GM21515 (cell line): ENCODE data around the gene COL4A2.
A peak's percentile ranks its signal among the peaks of the same experiment; 100 is the strongest.

ENCODE experiments used
- ATAC-seq: cut with Tn5 transposase; IDR thresholded peaks from one replicate; pipeline ENCODE4 v1.9.1; 2021; ENCODE audit not compliant: unreplicated experiment

Gene COL4A2

DNA sequence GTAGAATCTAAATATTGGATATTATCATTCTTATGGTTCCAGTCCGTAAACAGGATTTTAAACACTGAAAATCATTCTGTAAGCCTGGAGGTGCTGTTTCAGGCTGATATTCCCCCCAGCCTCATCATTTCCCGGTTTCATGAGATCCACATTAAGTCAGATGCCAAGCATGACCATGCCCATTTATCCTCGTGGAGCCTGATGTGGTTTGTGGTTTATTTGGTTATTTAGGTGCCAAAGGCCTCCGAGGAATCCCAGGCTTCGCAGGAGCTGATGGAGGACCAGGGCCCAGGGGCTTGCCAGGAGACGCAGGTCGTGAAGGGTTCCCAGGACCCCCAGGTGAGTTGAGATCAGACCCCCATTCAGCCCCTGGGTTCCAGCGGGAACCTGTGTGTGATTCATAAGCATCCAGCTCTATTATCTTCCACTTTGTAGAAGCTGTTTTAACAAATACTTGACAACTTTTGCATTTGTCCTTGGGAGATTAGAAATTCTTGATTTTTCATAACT lies 162.0 kb downstream of the COL4A2 start:
- ATAC-seq = no peak

DNA sequence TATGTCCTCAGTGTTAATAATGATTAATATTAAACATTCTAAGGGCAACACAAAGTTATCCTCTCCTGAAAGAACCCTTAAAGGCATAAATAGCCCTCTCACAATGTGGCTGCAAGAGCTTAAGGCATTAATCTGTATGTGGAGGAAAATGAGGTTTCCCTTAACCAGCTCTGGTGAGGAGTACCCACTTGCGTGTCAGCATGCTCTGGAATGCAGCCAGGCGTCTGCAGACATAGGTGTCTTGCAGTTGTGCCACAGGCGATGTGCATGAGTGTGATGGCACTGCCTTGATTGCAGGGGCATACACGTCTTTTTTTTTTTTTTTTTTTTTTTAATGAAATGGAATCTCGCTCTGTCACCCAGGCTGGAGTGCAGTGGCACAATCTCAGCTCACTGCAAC lies 162.5 kb downstream of the COL4A2 start:
- ATAC-seq = no peak

DNA sequence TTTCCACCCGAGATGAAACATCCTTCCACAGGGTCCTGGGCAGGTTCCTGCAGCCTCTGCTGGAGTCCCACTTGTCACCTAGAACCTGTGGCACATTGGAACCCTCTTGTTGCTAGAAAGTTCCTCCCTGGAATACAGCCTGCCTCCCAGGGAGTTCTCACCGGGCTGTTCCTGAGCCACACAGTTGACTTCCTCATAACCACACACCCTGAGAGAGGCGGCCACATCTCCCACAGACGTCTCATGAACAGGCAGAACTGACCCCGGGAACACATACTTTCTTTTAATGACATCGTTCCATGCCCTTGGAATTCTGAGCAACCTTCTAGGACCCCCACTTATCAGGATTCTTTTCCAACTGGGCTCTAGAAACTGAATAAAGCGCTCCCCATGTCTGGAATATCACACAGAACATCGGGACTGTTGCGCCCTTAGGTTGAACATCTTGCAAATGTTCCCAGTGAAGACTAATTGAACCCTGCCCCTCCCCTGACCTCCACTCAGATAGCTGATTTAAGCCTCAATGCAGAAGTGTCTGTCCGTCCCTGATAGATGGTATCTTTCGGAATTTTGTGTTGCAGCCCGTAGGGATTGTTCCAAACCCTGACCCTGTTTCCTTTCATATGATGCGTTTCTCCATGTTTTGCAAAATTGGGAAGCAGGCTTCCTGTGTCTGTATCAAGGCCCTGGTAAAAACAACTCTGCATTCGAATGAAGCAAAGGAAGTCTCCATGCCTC lies 163.4 kb downstream of the COL4A2 start:
- ATAC-seq = no peak

DNA sequence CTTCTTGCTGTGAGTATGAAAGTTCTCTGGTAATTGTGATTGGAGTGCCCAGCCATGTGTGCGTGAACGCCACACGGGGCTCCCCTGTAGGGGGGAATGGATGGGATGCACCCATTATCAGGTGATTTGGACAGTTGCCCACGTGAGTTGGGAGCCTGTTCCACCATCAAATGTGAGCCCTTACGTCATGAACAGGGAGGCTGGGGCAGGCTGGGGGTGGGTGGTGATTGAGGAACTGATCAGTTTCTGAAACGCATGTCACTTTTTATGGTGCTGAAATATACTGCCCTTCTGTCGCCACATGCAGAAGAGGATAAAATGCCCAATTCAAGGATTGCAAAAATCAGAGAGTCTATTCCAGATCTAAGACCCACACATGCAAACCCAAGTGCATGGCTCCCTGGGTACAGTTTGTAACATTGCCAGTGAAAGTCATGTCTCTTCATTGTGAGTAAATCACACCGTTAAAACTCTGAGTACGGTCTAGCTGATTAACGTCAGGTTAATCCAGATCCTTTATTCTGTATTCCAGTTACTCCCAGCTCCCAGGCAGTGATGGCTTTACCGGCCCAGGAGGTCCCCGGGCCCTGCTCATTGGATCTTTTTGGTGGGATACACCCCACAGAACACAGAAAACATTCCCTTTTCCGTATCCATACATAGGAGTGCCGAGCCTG lies 164.2 kb downstream of the COL4A2 start:
- peak; percentile 48 for ATAC-seq

DNA sequence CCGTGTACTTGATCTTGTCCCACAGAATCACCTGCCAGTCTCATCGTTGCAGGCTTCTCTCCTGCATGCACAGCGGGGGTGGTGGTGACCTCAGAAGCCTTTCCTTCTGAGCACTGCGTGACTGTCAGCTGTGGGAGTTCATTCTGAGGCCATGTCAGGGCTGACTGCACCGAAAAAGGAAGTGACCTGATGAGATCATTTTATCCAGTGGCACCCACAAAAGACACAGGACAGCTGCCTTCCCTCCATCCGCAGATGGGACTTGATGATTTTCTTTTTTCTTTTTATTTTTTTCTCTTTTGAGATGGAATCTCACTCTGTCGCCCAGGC lies 164.7 kb downstream of the COL4A2 start:
- peak; percentile 91 for ATAC-seq

DNA sequence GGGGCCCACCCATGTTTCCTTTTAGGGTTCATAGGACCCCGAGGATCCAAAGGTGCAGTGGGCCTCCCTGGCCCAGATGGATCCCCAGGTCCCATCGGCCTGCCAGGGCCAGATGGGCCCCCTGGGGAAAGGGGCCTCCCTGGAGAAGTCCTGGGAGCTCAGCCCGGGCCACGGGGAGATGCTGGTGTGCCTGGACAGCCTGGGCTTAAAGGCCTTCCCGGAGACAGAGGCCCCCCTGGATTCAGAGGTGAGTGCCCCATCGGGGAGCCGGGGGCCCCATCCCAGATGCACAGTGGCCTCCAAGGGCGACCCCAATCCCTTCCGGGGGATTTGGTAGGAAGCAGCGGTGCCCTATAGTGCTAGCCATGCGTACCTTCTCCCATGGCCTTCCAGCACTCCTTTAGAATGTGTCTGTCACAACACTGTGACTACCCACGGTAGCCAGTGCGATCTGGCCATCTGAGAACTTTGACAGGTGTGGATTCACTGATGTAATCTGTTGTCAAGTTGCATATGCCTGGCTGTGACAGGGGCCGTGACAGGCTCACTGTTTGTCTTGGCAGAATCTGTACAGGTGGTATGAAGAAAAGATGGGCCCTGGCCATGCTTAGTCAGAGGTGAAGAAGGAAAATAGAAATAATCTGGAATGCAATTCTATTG lies 165.9 kb downstream of the COL4A2 start:
- ATAC-seq = no peak

DNA sequence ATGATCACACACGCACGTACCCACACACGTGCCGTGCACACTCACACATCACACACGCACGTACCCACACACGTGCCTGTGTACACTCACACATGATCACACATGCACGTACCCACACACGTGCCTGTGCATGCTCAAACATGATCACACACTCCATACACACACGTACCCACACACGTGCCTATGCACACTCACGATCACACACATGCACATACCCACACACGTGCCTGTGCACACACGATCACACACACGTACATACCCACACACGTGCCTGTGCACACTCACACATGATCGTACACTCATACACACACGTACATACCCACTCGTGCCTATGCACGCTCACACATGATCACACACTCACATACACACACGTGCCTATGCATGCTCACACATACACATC lies 167.6 kb downstream of the COL4A2 start:
- ATAC-seq = no peak

DNA sequence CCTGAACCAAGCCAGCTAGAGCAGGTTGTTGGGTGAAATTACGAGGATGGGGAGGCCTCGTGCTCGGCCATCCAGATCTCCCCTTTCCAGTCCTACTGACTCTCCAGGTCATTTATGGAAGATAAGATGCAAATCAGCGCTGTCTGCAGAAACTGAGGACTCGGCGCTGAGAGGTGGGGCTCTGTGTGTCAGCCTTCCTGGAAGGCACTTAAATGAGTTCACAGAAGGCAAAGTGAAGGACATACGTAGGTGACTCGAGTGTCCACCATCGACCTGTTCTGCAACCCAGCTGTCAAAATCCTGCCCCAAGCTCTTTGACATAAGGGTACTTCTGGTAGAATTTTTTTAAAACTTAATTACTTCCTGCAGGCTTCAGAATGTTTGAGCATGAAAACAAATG lies 168.0 kb downstream of the COL4A2 start:
- no peak for ATAC-seq

DNA sequence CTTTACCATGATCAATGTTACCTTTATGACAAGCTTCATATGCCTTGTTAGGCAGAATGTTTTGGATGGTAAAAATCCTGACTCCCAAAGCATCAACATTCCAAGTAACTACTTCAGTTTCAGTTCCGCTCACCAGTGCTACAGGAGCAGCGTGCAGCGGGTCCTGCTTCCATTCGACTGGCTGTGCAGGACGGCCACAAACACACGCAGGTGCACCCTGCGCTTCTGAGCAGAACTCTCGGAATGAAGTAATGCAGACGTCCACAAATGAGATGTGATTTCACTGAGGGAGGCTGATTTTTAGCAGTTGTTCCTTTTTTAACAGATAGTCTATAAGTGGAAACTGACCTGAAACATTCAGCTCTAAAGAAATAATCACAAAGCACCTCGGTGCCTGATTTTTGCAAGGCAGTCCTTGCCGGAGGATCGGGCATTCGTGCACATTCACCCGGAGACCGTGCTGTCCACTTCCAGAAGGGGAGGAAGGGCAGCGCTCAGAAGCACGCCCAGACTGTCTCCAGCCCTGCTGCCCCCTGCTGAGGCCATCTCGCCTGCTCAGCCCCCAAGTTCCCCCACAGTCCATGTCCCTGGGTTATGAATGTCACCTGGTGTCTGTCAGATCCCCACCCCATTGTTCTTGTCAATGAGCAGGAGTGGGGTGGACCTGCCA lies 168.6 kb downstream of the COL4A2 start:
- peak; percentile 50 for ATAC-seq

DNA sequence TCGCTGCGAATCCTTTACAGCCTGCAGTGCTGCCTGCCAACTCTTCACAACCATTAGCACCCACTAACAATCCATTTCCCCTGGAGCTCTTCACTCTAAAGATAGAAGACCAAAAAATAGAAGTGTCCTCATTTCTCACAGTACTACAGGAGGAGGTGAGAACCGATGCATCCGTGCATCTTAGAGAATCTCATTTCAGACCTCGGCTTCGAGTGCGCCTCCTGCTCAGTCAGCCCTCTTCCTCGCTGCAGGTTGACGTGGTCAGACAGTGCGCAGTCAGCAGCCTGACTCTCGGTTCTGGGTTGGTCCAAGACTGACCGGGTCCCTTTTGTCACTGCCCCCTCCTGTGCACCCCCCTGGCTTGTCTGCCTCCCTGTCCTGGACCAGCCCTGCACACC lies 169.1 kb downstream of the COL4A2 start:
- ATAC-seq = no peak

DNA sequence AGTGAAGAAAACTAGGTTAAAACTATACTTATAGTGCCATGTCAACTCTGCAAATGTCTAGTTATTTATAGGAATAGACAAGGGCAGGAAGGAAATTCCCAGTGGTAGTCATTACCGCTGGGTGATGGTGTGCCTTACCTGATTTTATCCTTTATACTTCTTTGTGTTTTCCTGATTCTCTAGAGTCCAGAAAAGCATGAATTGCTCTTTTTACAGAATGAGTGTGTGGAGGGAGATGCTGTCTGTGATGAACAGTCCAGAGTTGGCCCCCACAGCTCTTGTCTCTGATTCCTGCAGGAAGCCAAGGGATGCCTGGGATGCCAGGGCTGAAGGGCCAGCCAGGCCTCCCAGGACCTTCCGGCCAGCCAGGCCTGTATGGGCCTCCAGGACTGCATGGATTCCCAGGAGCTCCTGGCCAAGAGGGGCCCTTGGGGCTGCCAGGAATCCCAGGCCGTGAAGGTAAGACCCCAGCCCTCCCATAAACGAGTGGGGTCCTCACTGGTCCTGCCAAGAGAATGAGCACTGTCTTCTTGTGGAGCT lies 170.7 kb downstream of the COL4A2 start:
- ATAC-seq = no peak

DNA sequence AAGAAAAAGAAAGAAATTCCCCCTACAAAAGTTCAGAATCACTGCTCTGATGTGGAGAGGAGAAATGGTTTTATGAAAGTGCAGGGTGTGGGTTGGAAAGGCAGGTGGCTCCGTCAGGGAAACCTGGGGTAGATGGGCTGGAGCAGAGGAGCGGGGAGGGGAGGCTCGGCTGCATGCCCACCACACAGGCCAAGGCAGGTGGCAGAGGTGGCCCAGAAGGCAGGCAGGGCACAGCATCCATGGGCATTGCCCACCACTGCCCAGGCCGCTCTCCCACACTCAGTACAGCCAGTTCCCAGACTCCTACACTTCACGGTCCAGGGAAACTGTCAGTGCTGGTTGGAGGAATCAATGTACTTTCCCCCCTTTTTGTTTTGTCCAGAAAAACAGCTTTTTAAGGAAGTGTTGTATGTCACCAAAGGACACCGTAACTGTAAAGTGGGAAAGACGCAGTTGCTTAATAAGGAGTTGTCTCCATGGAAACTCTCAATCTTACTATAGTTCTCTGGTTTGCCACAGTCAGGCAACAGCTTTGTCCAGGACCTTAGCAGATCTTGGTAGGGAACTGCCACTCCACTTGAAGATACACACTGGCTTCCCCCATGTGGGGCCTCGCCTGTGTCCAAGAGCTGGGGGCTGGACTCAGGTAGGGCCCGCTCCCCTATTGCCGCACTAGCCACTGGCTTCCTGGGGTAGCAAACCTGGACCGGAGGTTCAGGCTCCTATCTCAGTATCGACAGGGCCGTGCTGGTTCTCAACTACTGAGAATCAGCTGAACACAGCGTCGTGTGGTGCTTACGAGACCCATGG lies 171.5 kb downstream of the COL4A2 start:
- no peak for ATAC-seq

DNA sequence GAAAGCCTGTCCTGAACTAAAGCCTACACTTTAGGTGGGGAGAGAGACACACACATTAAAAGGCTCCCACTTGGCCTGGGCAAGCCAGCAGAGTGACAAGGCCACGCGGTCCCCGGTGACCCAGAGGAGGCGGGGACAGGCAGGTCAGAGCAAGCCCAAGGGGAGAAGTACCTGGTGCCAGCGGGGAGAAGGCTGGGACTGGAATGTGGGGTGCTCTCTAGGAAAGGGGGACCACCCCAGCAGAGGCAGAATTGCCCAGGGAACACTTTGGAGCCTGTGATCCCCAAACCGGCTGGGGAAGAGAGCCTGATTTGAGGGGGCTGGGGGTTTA lies 172.1 kb downstream of the COL4A2 start:
- ATAC-seq = no peak

DNA sequence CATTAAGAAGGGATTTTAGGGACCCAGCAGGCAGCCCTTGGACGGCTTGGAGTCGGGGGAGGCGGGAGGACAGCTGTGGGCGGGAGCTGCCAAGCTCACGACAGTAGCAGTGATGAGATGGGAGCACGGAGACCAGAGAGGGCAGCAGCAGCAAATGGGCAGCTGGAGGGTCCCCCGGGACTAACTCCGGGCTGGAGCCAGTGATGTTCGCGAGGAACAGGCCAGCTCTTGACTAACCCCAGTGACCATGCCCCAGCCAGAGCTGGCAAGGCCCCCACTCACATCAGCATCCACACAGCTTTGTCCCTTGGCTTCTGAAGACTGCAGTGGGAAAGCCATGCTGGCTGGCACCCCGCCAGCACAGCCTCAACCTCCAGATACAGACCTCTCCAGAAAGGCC lies 172.6 kb downstream of the COL4A2 start:
- ATAC-seq = no peak

DNA sequence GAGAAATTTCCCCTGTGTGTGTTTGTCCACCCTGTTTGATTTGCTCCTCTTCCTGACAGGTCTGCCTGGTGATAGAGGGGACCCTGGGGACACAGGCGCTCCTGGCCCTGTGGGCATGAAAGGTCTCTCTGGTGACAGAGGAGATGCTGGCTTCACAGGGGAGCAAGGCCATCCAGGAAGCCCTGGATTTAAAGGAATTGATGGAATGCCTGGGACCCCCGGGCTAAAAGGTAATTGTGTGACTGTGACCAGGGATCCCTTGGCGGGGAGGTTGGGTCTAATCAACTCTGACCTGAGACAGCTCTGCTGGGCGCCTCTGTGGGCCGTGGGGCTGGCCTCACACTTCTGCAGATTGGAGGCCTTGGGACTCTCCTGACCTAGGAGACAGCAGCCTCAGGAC lies 173.1 kb downstream of the COL4A2 start:
- no peak for ATAC-seq

DNA sequence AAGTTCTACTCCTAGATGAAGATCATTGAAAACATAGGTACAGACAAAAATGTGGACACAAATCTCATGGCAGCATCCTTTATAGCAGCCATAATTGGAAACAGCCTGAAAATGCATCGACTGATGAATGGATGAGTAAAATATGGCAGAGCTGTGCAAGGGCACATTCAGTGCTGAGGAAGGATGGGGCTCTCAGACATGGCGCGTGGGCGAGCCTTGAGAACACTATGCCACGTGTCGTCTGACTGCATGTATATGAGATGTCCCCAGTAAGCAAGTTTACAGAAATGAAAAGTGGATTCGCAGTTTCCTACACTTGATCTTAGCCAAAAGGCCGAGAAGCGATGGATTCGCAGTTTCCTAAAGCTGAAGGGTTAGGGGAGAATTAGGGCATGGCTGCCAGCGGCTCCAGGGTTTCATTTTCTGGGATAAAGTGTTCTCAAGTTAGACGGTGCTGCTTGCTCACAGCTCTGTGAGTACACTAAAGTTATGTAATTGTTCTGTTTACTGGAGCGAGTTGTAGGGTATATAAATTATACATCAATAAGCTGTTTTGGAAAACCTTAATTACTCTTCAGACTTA lies 176.4 kb downstream of the COL4A2 start:
- ATAC-seq = no peak

DNA sequence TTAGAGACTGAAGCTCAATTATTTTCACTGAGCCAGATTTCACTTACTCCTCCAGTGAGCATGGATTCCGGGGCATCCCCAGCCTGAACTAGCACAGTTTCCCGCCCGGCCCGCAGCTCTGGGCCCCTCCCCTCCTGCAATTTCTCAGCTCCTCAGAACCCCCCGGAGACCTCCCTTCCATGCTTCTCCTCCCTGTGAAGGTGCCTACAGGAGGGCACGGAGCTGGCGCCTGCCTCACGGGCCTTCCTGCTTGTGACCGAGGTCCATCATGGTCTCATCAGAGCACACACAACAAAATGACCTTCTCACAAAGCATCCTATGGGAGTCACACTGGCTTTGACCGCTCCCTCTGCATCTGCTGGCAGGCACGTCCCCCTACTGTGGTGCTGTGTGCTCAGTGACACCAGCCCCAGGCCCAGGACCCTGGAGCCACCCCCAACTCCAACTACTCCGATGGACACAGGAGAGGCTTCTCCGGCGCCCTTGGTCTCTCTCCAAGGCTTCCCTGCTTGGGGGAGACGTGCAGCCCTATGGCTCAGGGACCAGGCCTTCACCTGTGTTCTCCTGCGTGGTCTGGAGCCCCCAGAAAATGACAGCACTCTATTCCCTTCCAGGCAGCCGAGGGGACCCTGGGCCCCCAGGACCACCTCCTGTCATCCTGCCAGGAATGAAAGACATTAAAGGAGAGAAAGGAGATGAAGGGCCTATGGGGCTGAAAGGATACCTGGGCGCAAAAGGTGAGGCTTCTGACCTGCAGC lies 177.4 kb downstream of the COL4A2 start:
- ATAC-seq = no peak

DNA sequence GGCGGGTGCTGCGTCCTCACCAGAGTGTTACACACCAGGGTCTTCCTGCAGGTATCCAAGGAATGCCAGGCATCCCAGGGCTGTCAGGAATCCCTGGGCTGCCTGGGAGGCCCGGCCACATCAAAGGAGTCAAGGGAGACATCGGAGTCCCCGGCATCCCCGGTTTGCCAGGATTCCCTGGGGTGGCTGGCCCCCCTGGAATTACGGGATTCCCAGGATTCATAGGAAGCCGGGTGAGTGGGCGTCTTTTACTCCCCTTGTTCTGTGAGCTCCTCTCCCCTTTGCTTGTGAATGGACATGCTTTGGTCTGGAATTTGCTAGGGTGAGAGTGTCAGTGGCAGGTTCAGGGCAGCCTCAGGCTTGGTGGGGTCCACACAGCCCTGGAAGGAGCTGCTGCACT lies 178.5 kb downstream of the COL4A2 start:
- ATAC-seq = no peak

DNA sequence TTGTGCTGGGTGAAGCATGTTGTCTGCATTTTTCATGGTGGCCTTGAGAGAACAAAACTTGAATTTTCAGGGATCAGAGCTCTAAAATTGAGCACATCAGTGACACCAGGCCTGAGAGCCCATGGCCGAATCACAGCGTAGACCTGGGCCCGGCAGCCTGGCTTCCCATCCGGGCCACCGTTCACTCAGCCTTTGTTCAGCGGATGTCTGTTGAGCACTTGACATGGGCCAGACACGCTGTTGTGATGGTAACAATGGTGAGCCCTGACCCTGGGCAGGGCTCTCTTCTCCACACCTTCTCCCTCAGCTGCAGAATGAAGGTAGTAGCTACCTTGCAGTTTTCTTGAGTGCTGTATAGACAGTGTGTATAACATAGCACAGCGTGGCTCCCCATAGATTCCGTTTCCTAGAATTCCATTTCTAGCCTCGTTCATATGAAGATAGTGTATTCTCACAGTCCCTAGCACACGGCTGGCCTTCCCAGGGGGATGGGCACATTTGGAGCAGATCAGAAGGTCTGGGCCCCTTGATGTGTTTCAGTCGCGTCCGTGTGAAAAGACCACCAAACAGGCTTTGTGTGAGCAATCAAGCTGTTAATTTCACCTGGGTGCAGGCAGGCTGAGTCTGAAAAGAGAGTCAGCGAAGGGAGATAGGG lies 179.1 kb downstream of the COL4A2 start:
- ATAC-seq = no peak
